ENCODE results near the gene GRAMD1B. TPM values are rescaled to one million over a fixed set of nuclear protein-coding genes. Genes with fewer than 3 reads are reported as not detected.

Gene GRAMD1B
- total RNA-seq, 1 donor from 2014 or later, result 8.5 TPM

DNA sequence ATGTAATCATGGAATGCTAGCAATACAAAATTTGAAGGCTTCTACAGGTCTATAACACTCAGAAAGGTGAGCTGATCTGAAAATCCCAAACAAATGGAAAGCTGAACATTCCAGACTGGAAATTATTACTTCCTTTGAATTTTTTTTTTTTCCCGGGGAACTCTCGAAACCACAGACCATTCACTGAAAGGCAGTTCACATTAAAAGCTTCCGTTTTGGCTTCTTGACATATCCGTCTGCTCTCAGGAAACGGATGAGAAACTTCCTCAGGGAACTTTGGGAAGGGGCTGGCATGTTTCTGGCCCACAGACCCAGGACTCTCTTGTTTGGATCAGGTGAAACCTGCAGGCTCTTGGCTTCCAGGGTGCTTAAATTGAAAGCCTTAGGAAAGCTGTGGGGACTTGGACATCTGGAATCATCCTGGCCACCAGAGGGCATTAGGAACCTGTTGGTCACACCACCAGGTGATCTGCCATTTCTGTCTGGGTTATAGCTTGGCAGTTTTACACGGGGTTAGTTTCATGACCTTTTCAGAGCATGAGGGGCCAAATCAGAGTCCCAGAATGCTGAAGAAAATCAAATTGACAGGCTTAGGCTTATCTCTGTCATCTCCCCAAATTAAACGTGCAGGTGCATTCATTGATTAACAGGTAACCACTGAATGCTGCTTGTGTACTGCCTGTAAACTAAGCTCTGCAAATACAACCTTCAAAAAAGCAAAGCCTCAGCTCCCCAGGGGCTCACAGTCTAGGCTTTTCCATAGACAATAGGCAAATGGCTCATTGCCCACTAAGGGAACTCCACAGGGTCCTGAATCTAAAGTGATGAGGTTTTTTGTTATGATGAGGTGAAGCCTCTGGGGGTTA, 22.7 kb upstream of the GRAMD1B start:
- Mint-ChIP-seq H3K4me3 (no peak overlapping the region), H3K36me3 (ENCODE audit: low read depth) (no peaks in the 10 kb centered on the region), H3K9me3 (no peaks in the 10 kb centered on the region), H3K27me3 (ENCODE audit: low read depth) (peaks cover 22% of the 10 kb centered on the region), H3K27ac (ENCODE audit: unreplicated experiment) (no peak overlapping the region), H3K4me1 (peaks cover 35% of the 10 kb centered on the region)
- DNase-seq (ENCODE audit: low read depth, low spot score), result peak; percentile 32
- TF ChIP-seq CTCF (conservative IDR thresholded peaks at IDR 0.05), result peak; percentile 72

- Mint-ChIP-seq H3K36me3 (ENCODE audit: low read depth) (no peaks in the 10 kb centered on the region), H3K4me1 (peaks cover 35% of the 10 kb centered on the region), H3K27me3 (ENCODE audit: low read depth) (peaks cover 23% of the 10 kb centered on the region)
These were observed 22.0 kb upstream of the GRAMD1B start for GRCh38 chr11:123407996-123408597.

GRCh38 chr11:123408619-123409455, 21.2 kb upstream of the GRAMD1B start:
- no peak overlapping the region for H3K4me3 Mint-ChIP-seq
- DNase-seq (ENCODE audit: low read depth, low spot score), result no peak
- peak overlapping the region; percentile 53 for H3K27ac Mint-ChIP-seq (ENCODE audit: unreplicated experiment)
- TF ChIP-seq CTCF (conservative IDR thresholded peaks at IDR 0.05), result no peak
- no peaks in the 10 kb centered on the region for H3K9me3 Mint-ChIP-seq
- no peaks in the 10 kb centered on the region for H3K36me3 Mint-ChIP-seq (ENCODE audit: low read depth)
- peaks cover 33% of the 10 kb centered on the region for H3K4me1 Mint-ChIP-seq
- H3K27me3 Mint-ChIP-seq (ENCODE audit: low read depth), result peaks cover 23% of the 10 kb centered on the region

More at GRCh38 chr11:123407996-123408597, 22.0 kb upstream of the GRAMD1B start:
- no peak for DNase-seq (ENCODE audit: low read depth, low spot score)
- Mint-ChIP-seq H3K27ac (ENCODE audit: unreplicated experiment) (no peak overlapping the region), H3K4me3 (no peak overlapping the region), H3K9me3 (no peaks in the 10 kb centered on the region)
- TF ChIP-seq CTCF (conservative IDR thresholded peaks at IDR 0.05), result no peak

DNA sequence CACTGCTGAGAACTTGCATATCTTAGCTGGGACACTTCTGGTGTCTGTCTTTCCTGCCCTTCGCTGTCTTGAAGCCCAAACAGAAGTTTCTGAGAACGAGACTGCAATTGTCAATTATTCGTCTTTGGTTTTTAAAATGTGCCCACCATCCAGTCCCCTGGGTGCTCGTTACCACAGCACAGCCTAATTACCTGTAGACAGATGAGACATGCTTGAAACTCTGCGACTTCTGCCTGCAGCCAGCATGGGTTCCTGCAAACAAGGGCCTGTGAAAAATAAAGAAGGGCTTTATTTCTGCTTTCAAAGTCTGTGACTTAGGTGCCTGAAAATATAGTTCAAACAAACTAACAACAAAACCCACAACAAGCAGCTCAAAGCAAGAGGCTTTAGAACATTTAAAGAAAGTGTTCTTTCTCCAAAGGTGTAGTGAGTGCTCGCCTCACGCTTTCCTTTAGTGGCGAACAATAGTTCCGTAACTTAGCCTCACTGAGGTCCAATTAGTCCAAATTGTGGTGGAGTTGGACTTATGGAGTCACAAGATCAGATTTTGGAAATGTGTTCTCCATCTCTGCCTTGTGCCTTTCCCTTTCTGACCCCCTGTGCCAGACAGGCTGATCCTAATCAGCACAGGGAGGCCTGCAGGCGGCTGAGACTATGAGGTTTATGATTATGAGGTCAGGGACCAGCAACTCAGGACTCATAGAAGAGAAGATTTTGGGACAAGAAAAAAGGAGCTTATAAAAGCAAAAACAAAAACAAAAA, 20.4 kb upstream of the GRAMD1B start:
- Mint-ChIP-seq H3K36me3 (ENCODE audit: low read depth) (no peaks in the 10 kb centered on the region), H3K4me1 (peaks cover 25% of the 10 kb centered on the region), H3K27ac (ENCODE audit: unreplicated experiment) (peak overlapping the region; percentile 53), H3K4me3 (no peak overlapping the region), H3K27me3 (ENCODE audit: low read depth) (peaks cover 26% of the 10 kb centered on the region), H3K9me3 (no peaks in the 10 kb centered on the region)
- no peak for TF ChIP-seq CTCF (conservative IDR thresholded peaks at IDR 0.05)
- no peak for DNase-seq (ENCODE audit: low read depth, low spot score)

- no peak for DNase-seq (ENCODE audit: low read depth, low spot score)
- no peaks in the 10 kb centered on the region for H3K9me3 Mint-ChIP-seq
- peaks cover 26% of the 10 kb centered on the region for H3K27me3 Mint-ChIP-seq (ENCODE audit: low read depth)
- no peak for TF ChIP-seq CTCF (conservative IDR thresholded peaks at IDR 0.05)
- H3K36me3 Mint-ChIP-seq (ENCODE audit: low read depth), result no peaks in the 10 kb centered on the region
- peaks cover 20% of the 10 kb centered on the region for H3K4me1 Mint-ChIP-seq
- H3K27ac Mint-ChIP-seq (ENCODE audit: unreplicated experiment), result no peak overlapping the region
- no peak overlapping the region for H3K4me3 Mint-ChIP-seq
These were observed 19.9 kb upstream of the GRAMD1B start for GRCh38 chr11:123410218-123410549.
